DMS114 treated with DMSO at 0.1 percent for 48 hours (cell line): ENCODE data around the gene MBOAT7.
A peak's percentile ranks its signal among the peaks of the same experiment; 100 is the strongest.
"Not testable (repeated sequence)": the region's sequence is repeated elsewhere in the genome, so short reads cannot be mapped to it uniquely, and the experiment has no call there.

Experiments
- DNase-seq: peaks from one replicate; lab custom pipeline; 2025; ENCODE audit not compliant: unreplicated experiment; lab: John Stamatoyannopoulos, UW

The MBOAT7 gene

DNA sequence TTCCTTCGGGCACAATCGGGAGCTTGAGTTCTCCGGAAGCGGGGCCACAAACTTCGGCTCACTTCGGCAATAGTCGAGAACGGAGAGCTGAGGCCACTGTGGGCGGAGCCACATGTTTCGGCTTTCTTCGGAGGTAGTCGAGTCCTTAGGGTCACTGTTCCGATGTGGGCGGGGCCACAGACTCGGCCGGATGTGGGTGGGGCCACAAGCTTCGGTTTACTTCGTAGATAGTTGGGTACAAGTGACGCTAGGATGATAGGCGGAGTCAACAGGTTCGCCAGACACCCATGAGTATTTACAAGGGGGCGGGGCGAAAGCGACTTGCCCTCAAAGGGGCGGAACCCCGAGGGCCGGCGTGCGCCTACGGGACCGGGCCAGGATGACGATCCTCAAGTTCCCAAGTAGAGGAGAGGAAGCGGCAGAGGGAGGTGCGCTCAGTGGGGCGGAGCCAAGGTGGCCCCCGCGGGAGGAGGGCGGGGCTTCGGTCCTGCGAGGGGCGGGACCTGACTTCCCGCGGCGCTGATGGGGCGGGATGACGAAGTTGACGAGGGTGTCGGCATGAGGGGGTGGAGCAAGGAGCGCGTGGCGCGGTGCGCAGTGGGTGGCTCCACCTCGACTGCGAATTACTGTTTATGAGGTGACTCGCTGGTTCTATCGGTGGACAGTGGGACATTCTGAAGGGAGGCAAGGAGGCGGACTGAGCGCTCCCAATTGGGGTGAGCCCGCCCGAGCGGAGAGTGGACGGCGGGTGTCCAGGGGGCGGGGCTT, 539 bp upstream of the MBOAT7 start:
- DNase-seq = peak; percentile 100

DNA sequence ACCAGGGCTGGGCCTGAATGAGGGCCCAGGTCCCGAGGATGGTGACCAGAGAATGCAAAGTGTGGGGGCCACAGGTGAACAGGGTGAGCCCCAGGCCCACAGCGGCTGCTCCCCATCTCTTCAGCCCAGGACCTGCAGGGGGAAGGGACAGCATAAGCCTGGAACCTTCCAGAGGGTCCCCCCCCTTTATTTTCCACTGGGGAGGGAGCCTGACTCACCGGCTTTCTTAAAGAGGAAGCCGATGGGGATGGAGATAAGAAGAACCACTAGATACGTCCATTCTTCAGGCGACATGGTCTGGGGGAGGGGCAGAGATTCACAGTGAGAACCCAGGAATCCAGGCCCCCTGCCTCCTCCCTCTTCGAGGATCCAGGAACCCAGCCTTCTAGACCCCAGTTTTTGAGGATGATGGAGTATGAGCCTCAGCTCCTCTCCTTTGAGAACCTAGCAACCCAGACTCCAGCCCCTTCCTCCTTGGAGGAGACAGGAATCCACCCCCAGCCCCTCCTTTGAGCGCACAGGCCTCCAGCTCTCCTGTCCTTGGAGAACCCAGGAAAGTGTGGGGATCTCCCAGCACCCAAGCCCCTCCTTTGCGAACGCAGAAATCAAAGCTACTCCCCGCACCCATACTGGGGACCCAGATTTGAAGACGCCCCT, 1.0 kb downstream of the MBOAT7 start:
- no peak for DNase-seq

DNA sequence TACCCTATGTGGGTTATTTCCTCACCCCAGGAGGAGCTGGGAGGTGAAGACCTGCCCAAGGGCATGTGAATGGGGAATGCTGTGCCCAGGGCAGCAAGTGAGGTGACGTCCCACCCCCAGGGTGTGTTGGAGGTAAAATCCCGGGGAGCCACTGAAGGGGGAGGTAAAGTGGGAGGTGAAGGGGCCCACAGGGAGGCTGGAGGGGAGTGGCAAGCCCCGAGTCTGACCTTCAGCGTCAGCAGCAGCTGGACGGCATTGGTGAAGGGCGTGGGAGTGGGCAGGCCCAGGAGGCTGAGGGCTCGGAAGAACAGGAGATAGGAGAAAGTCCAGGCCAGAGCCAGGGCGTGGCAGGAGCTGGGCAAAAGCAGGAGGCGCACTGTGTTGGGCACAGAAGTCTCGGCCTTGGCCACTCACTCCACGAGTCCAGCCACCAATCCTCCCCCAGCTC, 2.4 kb downstream of the MBOAT7 start:
- DNase-seq = no peak

DNA sequence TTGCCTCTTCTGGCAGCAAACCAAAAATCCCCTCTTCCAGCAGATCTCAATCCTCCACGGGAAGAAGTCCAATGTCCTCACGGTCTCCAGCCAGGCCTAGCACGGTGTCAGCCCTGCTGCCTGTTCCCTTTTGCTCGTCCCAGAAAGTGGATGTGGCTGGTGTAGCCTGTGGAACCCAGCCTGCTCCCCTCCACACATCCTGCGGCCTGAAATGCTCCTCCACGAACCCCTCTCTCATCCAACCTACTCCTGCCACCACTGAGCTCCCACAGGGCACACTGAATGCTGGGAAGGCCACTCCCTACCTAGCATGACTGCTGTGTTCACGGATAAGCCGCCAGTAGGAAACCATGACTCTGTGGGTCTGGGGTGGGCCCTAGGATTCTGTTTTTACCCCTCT, 3.0 kb downstream of the MBOAT7 start:
- DNase-seq = no peak

DNA sequence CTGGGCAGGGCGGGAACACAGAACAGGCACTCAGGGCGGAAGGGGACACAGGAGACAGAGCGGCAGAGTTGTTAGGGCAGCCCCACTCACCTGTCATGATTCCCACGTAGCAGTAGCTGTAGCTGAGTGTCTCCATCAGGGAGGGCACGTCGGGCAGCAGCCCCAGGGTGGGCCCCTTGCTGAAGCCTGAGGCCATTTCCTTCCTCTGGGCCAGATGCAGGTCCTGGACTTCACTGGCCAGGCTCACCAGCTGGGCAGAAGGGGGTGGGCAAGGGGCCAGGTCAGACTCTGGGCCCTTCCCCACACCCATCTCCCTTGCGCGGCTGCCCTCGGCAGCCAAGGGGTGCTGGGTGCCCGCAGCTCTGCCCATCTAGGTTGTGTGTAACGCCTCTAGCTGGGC, 5.9 kb downstream of the MBOAT7 start:
- no peak for DNase-seq

DNA sequence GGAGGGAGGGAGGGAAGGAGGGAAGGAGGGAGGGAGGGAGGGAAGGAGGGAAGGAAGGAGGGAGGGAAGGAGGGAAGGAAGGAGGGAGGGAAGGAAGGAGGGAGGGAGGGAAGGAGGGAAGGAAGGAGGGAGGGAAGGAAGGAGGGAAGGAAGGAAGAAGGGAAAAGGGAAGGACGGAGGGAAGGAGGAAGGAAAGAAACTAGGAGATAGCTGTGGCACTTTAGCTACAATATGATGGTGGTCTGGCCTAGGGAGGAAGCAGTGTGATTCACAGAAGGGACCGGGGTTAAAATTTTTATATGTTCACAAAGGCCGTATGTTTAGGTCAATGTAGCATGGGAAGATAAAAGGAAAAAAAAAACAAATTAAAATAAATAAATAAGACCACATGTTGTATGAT, 7.5 kb downstream of the MBOAT7 start:
- DNase-seq = not testable (repeated sequence)

DNA sequence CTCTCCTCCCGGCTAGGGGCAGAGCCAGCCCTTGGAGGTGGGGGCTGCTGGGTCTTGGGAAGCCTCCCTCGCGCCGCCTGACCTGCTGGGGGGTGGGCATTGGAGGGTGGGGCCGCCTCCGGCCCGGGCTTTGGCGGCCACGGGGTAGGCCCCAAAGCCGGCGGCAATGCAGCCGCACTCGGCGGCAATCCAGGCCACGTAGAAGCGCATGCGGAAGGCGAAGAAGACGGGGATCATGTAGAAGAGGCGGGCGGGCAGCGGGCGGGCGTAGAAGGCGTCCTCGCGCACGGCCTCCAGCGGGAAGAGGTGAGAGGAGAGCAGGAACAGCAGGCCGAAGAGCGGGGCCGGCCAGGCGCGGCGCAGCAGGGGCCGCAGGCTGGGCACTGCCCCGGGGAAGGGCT, 8.7 kb downstream of the MBOAT7 start:
- DNase-seq = no peak

DNA sequence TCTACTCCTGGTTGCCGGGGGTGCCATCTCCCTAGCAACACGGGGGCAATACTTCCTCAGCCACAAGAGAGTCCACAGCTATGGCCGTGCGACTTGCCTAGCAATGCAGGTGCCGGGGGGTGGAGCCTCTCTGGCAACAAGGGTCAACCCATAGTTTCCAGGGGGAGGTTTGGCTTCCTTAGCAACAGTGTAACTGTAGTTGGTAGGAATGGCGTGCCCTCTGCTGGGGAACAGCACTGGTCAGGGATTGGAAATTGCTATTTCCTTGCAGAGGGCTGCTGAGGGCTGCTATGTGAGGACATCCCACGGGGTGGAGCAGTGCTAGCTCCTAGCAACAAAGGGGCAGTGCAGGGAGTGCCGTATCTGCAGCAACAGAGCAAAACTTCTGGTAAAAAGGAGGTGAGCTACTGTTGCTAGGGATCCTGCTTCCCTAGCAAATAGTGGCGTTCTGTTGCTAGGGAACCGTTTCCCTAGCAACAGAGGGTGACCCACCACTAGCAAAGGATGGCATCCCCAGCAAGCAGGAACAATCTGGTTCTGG, 9.4 kb downstream of the MBOAT7 start:
- DNase-seq = peak; percentile 68

DNA sequence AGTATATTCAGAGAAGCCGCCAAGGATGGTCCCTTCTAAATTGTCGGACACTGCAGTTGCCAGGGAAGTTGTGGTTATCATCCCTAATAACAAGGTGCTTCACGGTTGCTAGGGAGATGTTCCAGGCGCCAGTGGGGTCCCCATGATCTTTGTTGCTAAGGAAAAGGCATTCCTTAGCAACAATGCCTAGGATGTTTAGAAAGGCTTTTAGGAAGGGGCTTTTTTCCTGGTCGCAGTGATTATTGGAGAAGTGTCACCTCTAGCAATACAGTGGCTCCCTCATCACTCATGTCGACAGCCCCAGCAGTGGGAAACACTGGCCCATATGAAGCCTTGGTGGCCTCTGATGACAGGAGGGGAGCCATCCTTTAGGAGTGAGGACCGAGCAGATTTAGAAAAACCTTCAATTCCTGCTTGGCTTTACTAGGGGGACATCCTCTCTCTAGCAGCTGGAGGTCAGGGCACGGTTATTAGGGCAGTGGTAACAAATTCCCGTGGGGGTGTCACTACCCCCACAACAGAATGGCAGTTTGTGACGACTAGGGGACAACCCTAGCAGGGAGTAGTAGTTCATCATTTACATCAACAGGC, 10.0 kb downstream of the MBOAT7 start:
- no peak for DNase-seq

DNA sequence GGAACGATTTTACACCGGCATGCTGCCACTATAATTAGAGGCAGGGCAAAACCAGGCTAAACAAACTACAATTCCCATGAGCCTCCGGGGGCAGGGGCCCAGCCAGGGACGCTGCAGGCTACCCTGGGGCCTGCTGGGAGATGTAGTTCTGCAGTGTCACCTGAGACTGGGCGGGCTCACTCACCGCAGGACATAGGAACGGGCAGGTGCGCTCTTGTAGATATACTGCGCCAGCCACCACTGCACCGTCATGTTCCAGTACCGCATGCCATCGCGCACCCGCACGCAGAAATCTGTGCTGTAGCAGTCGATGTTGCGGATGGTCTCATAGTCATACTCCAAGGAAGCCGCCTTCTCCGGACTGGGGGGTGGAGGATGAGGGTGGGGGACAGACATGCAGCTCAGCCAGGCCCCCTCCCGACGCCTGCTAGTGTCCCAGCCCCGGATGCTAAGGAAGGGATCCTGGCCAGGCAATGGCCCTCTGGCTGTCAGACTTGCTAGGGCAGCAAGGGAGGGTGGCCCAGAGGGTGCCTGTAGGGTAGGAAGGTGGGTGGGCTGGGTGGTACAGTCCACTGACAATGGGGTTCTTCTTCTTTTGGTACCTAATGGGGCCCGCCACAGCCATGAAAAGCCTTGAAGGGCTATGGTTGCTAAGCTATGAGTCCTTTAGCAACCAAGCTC, 10.7 kb downstream of the MBOAT7 start:
- DNase-seq = no peak

DNA sequence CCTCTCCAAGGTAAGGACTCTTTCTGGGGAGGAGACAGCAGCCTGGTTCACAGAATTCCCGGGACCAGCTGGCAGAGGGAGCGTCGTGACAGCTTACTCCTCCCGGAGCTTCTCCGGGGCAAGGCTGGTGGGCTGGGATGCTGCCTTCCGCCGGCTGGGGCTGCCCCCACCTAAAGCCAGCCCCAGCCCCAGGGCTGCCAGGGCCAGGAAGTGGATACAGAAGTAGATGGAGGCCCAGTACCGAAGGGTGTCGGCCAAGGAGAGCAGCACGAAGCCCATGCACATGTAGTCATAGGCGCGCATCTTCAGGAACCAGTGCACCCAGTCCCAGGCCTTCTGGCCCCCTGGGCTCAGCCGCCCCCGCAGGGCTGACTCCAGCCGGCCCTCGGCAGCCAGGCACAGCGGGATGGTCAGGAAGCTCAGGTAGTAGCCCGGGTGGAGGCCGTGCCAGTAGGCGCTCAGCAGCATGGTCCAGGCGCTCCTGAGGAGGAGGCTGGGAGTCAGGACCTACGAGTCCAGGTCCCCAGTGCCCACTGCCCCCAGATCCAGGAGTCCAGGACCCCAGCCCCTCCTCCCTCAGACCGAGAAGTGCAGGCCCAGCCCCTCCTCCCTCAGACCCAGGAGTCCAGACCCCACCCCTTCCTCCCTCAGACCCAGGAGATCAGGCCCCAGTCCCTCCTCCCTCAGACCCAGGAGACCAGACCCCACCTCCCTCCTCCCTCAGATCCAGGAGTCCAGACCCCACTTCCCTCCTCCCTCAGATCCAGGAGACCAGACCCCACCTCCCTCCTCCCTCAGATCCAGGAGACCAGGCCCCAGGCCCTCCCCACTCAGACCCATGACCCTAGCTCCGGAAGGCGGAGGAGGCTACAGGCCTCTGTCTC, 15.2 kb downstream of the MBOAT7 start:
- no peak for DNase-seq

DNA sequence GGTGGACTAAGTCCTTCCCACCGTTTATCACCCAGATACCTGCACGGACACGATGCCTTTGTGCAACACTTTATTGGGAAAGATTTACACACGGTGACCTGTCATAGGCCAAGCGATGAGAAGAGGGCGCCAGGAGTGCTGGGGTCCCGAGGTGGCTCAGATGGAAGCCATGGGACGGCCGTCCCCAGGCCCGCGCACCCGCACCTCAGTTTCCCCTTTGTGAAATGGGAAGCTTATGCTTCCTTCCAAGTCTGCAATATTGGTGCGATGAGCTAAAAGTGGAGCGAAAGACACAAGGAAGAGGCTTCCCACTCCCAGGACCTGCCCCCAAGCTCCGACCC, 16.1 kb downstream of the MBOAT7 start:
- DNase-seq = no peak

DNA sequence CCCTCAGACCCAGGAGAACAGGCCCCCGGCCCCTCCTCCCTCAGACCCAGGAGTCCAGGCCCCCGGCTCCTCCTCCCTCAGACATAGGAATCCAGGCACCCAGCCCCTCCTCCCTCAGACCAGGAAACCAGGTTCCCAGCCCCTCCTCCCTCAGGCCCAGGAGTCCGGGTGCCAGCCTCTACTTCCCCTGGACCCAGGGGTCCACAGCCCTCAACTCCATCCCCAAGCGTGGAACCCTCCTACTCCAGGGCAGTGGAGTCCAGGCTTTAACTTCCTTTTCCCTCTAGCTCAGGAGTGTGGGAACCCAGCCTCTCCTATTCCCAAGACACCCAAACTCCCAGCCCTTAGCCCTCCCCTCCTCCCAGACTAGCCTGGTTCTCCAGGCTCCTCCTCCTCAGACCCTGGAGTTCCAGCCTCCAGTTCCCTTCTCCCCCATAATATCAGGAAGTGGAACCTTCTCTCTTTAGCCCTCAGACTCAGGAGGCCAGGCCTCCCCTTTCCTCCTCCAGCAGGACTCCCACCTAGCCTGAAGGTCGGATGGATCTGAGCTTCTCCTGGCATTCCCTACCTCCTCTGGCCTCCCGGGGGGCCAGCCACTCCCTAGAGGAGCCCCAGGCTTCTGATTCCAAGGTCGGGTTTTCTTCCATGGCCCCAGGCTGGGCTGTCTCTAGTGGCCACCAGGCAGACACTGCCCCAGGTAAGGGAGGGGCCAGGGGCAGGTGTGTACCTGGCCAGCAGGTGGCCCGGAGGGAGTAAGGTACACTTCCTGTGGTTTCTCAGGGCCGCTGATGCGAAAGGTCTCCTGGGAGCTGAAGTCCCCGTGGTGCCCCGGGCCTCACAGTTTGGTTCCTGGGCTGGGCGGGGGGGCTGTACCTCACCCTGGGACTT, 16.7 kb downstream of the MBOAT7 start, which contains the start of gene TMC4:
TMC4 (minus strand) TSS at position 690 of the 888 bp plus-strand sequence; CDS start at position 647, 43 bp downstream.
- no peak for DNase-seq

DNA sequence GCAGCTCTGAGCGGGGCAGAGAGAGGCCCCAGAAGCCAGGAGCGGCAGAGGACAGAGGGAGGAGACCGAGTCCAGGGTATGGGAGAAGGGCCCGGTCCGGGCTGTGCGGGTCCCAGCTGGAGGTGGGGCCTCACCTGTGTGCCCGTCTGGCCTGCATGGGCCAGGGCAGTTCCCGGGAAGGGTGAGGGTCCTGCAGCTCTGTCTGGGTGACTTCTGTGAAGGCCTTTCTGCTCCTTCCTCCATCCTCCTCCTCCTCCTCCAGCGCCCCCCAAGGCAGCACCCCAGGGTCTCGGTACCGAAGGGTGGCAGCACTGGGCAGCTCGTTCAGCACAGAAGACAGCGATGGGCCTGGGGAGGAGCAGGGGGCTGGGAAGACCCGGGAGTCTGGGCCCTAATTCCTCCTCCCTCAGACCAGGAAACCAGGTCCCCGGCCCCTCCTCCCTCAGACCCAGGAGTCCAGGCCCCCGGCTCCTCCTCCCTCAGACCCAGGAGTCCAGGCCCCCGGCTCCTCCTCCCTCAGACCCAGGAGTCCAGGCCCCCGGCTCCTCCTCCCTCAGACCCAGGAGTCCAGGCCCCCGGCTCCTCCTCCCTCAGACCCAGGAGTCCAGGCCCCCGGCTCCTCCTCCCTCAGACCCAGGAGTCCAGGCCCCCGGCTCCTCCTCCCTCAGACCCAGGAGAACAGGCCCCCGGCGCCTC, 17.5 kb downstream of the MBOAT7 start:
- not testable (repeated sequence) for DNase-seq

DNA sequence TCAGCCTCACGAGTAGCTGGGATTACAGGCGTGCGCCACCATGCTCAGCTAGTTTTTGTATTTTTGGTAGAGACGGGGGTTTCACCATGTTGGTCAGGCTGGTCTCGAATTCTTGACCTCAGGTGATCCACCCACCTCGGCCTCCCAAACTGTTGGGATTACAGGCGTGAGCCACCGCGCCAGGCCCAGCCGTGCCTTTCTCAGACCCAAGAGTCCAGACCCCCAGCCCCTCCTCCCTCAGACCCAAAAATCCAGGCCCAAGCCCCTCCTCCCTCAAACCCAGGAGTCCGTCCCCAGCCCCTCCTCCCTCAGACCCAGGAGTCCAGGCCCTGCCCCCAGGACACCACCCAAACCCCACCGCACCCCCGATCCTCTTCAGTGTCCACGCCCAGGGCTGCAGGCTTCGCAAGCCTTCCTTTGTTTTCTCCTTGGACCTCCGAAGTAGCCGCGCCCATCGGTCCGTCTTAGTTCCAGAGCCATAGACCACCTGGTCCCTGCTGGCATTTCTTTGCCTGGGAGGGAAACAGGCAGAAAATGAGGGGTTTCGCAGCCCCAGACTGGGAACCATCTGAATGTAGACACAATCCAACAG, 20.1 kb downstream of the MBOAT7 start:
- DNase-seq = no peak

DNA sequence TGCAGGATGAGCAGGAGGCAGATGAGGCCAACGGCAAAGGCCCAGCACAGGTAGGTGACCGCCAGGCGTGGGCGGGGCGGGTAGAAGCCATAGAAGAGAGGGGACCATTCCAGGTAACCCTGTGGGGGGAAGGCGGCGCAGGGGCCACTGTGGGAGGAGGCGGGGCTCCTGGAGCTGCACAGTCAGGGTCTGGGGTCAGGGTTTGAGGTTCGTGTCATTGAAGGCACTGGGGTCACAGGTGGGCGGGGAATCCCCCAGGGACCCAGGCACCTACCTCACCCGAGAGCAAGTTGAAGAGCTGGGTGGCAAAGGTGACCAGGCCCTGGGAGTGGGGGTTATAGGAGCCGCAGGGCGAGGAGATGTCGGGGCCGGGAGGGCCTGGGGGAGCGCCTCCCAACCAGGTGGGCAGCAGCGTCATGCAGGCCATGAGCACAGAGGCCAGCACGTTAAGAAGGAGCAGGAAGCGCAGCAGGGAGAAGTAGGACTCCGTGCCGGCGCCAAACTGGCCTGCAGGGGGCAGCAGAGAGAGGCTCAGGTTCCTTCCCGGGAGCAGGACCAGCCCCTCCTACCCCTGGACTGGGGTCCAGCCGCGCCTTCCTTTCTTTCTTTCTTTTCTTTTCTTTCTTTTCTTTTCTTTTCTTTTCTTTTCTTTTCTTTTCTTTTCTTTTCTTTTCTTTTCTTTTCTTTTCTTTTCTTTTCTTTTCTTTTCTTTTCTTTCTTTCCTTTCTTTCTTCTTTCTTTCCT, 21.0 kb downstream of the MBOAT7 start:
- DNase-seq = peak; percentile 87

DNA sequence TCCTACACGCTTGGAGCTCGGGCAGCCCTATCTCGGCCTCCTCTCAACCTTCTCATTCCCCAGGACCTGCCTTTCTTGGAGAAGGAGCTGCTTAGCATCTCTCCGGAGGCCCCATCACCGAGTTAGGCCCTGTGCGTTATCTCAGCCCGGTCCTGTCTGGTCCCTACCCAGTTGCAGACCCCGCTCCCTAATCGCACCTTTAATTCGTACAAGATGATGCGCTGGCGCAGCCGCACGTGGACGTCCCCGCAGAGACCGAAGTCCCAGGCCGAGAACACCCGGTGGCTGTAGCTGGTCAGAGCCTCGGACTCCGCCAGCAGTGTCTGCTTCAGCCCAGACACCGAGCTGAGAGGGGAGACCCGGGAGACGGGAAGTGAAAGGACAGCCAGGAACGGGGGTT, 24.2 kb downstream of the MBOAT7 start:
- DNase-seq = no peak
